ENCODE results near the gene TAS2R42.

The TAS2R42 gene

DNA sequence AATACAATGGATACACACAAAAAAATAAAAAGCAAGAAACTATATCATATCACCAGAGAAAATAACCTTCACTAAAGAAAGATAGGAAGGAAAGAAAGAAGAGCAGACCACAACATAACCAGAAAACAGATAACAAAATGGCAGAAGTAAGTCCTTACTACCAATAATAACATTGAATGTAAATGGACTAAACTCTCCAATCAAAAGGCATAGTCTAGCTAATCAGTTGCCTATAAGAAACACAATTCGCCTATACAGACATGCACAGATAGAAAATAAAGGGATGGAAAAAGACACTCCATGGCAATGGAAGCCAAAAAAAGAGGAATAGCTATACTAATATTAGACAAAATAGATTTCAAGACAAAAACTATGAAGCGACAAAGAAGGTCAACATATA is 43.4 kb downstream of the TAS2R42 start:
- peak; percentile 9 for FAIRE-seq

DNA sequence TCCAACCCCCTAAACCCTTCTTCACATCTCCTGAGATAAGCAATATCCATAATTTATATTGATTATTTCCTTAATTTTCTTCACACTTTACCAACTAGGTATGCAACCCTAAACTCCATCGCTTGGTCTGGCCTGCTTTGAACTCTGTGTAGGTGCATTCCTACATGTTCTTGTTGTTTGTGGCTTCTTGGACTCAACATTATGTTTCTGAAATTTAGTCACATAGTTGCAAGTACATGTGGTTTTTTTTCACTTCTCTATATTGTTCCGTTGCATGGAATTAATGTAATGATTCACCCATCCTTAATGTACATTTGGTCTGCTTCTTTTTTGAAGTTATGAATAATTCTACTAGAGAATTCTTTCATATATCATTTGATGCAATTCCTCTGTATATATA is 50.7 kb downstream of the TAS2R42 start:
- no peak for FAIRE-seq

All from A204.1 (cell line).